ENCODE measurements around the gene SMG1.
"Not testable (repeated sequence)": the region's sequence is repeated elsewhere in the genome, so short reads cannot be mapped to it uniquely, and the experiment has no call there.

The SMG1 gene

GRCh38 chr16:18925986-18926865 lies at the start of gene SMG1:
SMG1 (minus strand) TSS chr16:18926408; CDS start chr16:18926041, 367 bp downstream.
- peak; percentile 85 for DNase-seq

GRCh38 chr16:18975109-18975508 lies 48.9 kb upstream of the SMG1 start:
- no peak for DNase-seq

- no peak for DNase-seq
Observed at GRCh38 chr16:18969855-18970240, 43.6 kb upstream of the SMG1 start.

- peak; percentile 25 for DNase-seq
Observed at GRCh38 chr16:18969050-18969854, 43.0 kb upstream of the SMG1 start.

- DNase-seq: no peak
Observed at GRCh38 chr16:18966791-18967190, 40.6 kb upstream of the SMG1 start.

- DNase-seq: no peak
Observed at GRCh38 chr16:18965555-18965954, 39.3 kb upstream of the SMG1 start.

- no peak for DNase-seq
Observed at GRCh38 chr16:18959031-18959505, 32.9 kb upstream of the SMG1 start.

GRCh38 chr16:18958621-18959029 lies 32.4 kb upstream of the SMG1 start:
- DNase-seq: no peak

GRCh38 chr16:18956658-18957241 lies 30.5 kb upstream of the SMG1 start:
- DNase-seq: not testable (repeated sequence)

- DNase-seq: not testable (repeated sequence)
Observed at GRCh38 chr16:18955874-18956580, 29.8 kb upstream of the SMG1 start.

GRCh38 chr16:18953547-18953946 lies 27.3 kb upstream of the SMG1 start:
- DNase-seq: no peak

- no peak for DNase-seq
Observed at GRCh38 chr16:18950469-18951185, 24.4 kb upstream of the SMG1 start.

- DNase-seq: no peak
Observed at GRCh38 chr16:18948372-18949020, 22.3 kb upstream of the SMG1 start.

GRCh38 chr16:18945233-18945632 lies 19.0 kb upstream of the SMG1 start:
- no peak for DNase-seq

- no peak for DNase-seq
Observed at GRCh38 chr16:18943414-18943813, 17.2 kb upstream of the SMG1 start.

GRCh38 chr16:18942061-18942460 lies 15.9 kb upstream of the SMG1 start:
- DNase-seq: no peak

GRCh38 chr16:18941471-18941870 lies 15.3 kb upstream of the SMG1 start:
- no peak for DNase-seq

- no peak for DNase-seq
Observed at GRCh38 chr16:18938986-18939385, 12.8 kb upstream of the SMG1 start.

- no peak for DNase-seq
Observed at GRCh38 chr16:18937390-18937789, 11.2 kb upstream of the SMG1 start.

GRCh38 chr16:18936727-18937340 lies 10.6 kb upstream of the SMG1 start:
- DNase-seq: no peak

- DNase-seq: no peak
Observed at GRCh38 chr16:18933501-18933900, 7.3 kb upstream of the SMG1 start.

Data from DMS 273 treated with DMSO at 0.1 percent for 48 hours (cell line).